AG09309 (cell line): Measurements from ENCODE around the gene VANGL1.

ENCODE experiments used
- DNase-seq: peaks from one replicate; pipeline ENCODE4 v3.0.0-alpha.2; 2010; ENCODE audit warnings: low read depth
- H3K4me3 ChIP-seq: 2 replicates; pipeline ENCODE4 v1.5.1; 2011; ENCODE audit warnings: mild to moderate bottlenecking, low read depth, low read length, moderate library complexity; ENCODE audit not compliant: control insufficient read depth
- CTCF ChIP-seq: IDR thresholded peaks from 2 replicates; pipeline ENCODE4 v1.5.1; 2011; ENCODE audit warnings: mild to moderate bottlenecking, low read depth, low read length, inconsistent platforms; ENCODE audit not compliant: insufficient read depth, control insufficient read depth; ENCODE audit errors: missing control alignments

VANGL1 gene

GRCh38 chr1:115641762-115642167 lies at the start of gene VANGL1:
TSS of gene VANGL1 (plus strand) at chr1:115641970. CDS start at chr1:115651414, 9,444 bp downstream.
- no peak for TF ChIP-seq CTCF
- no peak for DNase-seq
- H3K4me3 ChIP-seq, result peak within 1 kb of the TSS; percentile 91

- TF ChIP-seq CTCF, result no peak
- DNase-seq, result no peak
- H3K4me3 ChIP-seq, result no peak overlapping the region
These were observed 49.5 kb upstream of the VANGL1 start for GRCh38 chr1:115592264-115592663.

- DNase-seq, result no peak
- TF ChIP-seq CTCF, result no peak
- no peak overlapping the region for H3K4me3 ChIP-seq
These were observed 48.2 kb upstream of the VANGL1 start for GRCh38 chr1:115593365-115594259.

GRCh38 chr1:115594600-115594999 lies 47.2 kb upstream of the VANGL1 start:
- no peak overlapping the region for H3K4me3 ChIP-seq
- TF ChIP-seq CTCF, result no peak
- no peak for DNase-seq

- TF ChIP-seq CTCF, result peak; percentile 97
- peak; percentile 90 for DNase-seq
- no peak overlapping the region for H3K4me3 ChIP-seq
These were observed 46.3 kb upstream of the VANGL1 start for GRCh38 chr1:115595279-115596079.

GRCh38 chr1:115596080-115596780 lies 45.5 kb upstream of the VANGL1 start:
- DNase-seq, result no peak
- TF ChIP-seq CTCF, result no peak
- no peak overlapping the region for H3K4me3 ChIP-seq
